IMR-90 (cell line): ENCODE data around the gene ABAT.

Source experiments
- BHLHE40 ChIP-seq: fragments of 150-350 bp; IDR thresholded peaks from 2 replicates; pipeline ENCODE4 v1.6.1; 2016; ENCODE audit warnings: mild to moderate bottlenecking, low read depth, low read length
- CEBPB ChIP-seq: IDR thresholded peaks from 2 replicates; pipeline ENCODE4 v1.6.1; 2012; ENCODE audit warnings: low read depth, low read length, improper control_type of control experiment
- CHD1 ChIP-seq: IDR thresholded peaks from 2 replicates; pipeline ENCODE4 v1.6.1; 2012; ENCODE audit warnings: low read depth, low read length, improper control_type of control experiment
- CTCF ChIP-seq: conservative IDR thresholded peaks from 2 replicates; pipeline ENCODE4 v1.5.1; 2012; ENCODE audit warnings: mild to moderate bottlenecking, low read depth, low read length, improper control_type of control experiment
- ELK1 ChIP-seq: fragments of 150-350 bp; IDR thresholded peaks from 2 replicates; pipeline ENCODE4 v1.6.1; 2016; ENCODE audit warnings: low read depth, mild to moderate bottlenecking, low read length, moderate library complexity, borderline replicate concordance
- FOS ChIP-seq: fragments of 150-350 bp; IDR thresholded peaks from 2 replicates; pipeline ENCODE4 v1.6.1; 2016; ENCODE audit warnings: low read depth, low read length
- MAFK ChIP-seq: IDR thresholded peaks from 2 replicates; pipeline ENCODE4 v1.6.1; 2012; ENCODE audit warnings: low read depth, low read length, improper control_type of control experiment
- MAZ ChIP-seq: IDR thresholded peaks from 2 replicates; pipeline ENCODE4 v1.6.1; 2012; ENCODE audit warnings: low read depth, mild to moderate bottlenecking, low read length, improper control_type of control experiment, moderate library complexity, borderline replicate concordance
- MXI1 ChIP-seq: IDR thresholded peaks from 2 replicates; pipeline ENCODE4 v1.6.1; 2012; ENCODE audit warnings: low read depth, mild to moderate bottlenecking, low read length, moderate library complexity, borderline replicate concordance
- NFE2L2 ChIP-seq: fragments of 150-350 bp; IDR thresholded peaks from 2 replicates; pipeline ENCODE4 v1.6.1; 2016; ENCODE audit warnings: low read depth, mild to moderate bottlenecking, low read length
- POLR2A ChIP-seq: IDR thresholded peaks from 2 replicates; pipeline ENCODE4 v1.6.1; 2012; ENCODE audit warnings: mild to moderate bottlenecking, low read depth, low read length
- RAD21 ChIP-seq: IDR thresholded peaks from 2 replicates; pipeline ENCODE4 v1.6.1; 2012; ENCODE audit warnings: low read length, improper control_type of control experiment
- RFX5 ChIP-seq: IDR thresholded peaks from 2 replicates; pipeline ENCODE4 v1.8.0; 2012; ENCODE audit warnings: low read depth, mild to moderate bottlenecking, low read length, moderate library complexity
- USF2 ChIP-seq: fragments of 150-350 bp; IDR thresholded peaks from 2 replicates; pipeline ENCODE4 v1.6.1; 2017; ENCODE audit warnings: mild to moderate bottlenecking, antibody characterized with exemption, low read length, low read depth

- TF ChIP-seq CTCF = no peak
- no peak for TF ChIP-seq MXI1
- TF ChIP-seq RAD21 = no peak
- no peak for TF ChIP-seq POLR2A
- TF ChIP-seq ELK1 = no peak
- no peak for TF ChIP-seq CHD1
- no peak for TF ChIP-seq MAZ
- no peak for TF ChIP-seq CEBPB
- TF ChIP-seq FOS = no peak
- TF ChIP-seq RFX5 = no peak
- TF ChIP-seq USF2 = no peak
- no peak for TF ChIP-seq MAFK
- TF ChIP-seq NFE2L2 = no peak
- TF ChIP-seq BHLHE40 = no peak
Observed at GRCh38 chr16:8741636-8742035, 67.2 kb downstream of the ABAT start.
